Measurements from ENCODE around the gene NTSR2.

The NTSR2 gene

GRCh38 chr2:11618708-11619062 lies 51.3 kb downstream of the NTSR2 start:
- DNase-seq (ENCODE audit: low spot score) = no peak
- in situ Hi-C loops (cut with MboI; ENCODE audit: low sequenced_read_pairs, unreplicated experiment) = no loop called here
- no peak for TF ChIP-seq CTCF (IDR thresholded peaks at IDR 0.05; ENCODE audit: borderline replicate concordance, control extremely low read depth, extremely low read depth, insufficient read depth, missing control alignments)

- DNase-seq (ENCODE audit: low spot score) = no peak
- TF ChIP-seq CTCF (IDR thresholded peaks at IDR 0.05; ENCODE audit: borderline replicate concordance, control extremely low read depth, extremely low read depth, insufficient read depth, missing control alignments) = no peak
- in situ Hi-C loops (cut with MboI; ENCODE audit: low sequenced_read_pairs, unreplicated experiment) = no loop called here
Measured at GRCh38 chr2:11617984-11618707, 51.8 kb downstream of the NTSR2 start.

GRCh38 chr2:11617527-11617926 lies 52.5 kb downstream of the NTSR2 start:
- in situ Hi-C loops (cut with MboI; ENCODE audit: low sequenced_read_pairs, unreplicated experiment) = no loop called here
- no peak for DNase-seq (ENCODE audit: low spot score)
- TF ChIP-seq CTCF (IDR thresholded peaks at IDR 0.05; ENCODE audit: borderline replicate concordance, control extremely low read depth, extremely low read depth, insufficient read depth, missing control alignments) = no peak

- no peak for TF ChIP-seq CTCF (IDR thresholded peaks at IDR 0.05; ENCODE audit: borderline replicate concordance, control extremely low read depth, extremely low read depth, insufficient read depth, missing control alignments)
- in situ Hi-C loops (cut with MboI; ENCODE audit: low sequenced_read_pairs, unreplicated experiment) = no loop called here
- no peak for DNase-seq (ENCODE audit: low spot score)
Measured at GRCh38 chr2:11616851-11617415, 53.1 kb downstream of the NTSR2 start.

- TF ChIP-seq CTCF (IDR thresholded peaks at IDR 0.05; ENCODE audit: borderline replicate concordance, control extremely low read depth, extremely low read depth, insufficient read depth, missing control alignments) = no peak
- no peak for DNase-seq (ENCODE audit: low spot score)
- in situ Hi-C loops (cut with MboI; ENCODE audit: low sequenced_read_pairs, unreplicated experiment) = no loop called here
Measured at GRCh38 chr2:11616097-11616687, 53.8 kb downstream of the NTSR2 start.

GRCh38 chr2:11615209-11615608 lies 54.8 kb downstream of the NTSR2 start:
- in situ Hi-C loops (cut with MboI; ENCODE audit: low sequenced_read_pairs, unreplicated experiment) = no loop called here
- no peak for DNase-seq (ENCODE audit: low spot score)
- TF ChIP-seq CTCF (IDR thresholded peaks at IDR 0.05; ENCODE audit: borderline replicate concordance, control extremely low read depth, extremely low read depth, insufficient read depth, missing control alignments) = no peak
